OCI-LY1 (cell line): Measurements from ENCODE around the gene PDLIM5.

Experiments used
- H2AFZ ChIP-seq: fragments of 200-600 bp; sonication (generic), shearing (Covaris generic); 2 replicates; pipeline ENCODE4 v1.6.0; 2014; ENCODE audit warnings: antibody characterized with exemption, mild to moderate bottlenecking, low read length
- H3F3A ChIP-seq: fragments of 200-600 bp; sonication (generic), shearing (Covaris generic); 2 replicates; pipeline ENCODE4 v1.6.0; 2014; ENCODE audit warnings: mild to moderate bottlenecking, antibody characterized with exemption, low read length, moderate library complexity; ENCODE audit not compliant: insufficient read depth
- H3K27ac ChIP-seq: fragments of 200-600 bp; sonication (generic); 2 replicates; pipeline ENCODE4 v1.5.1; 2014; ENCODE audit warnings: low read length, mixed run types, mild to moderate bottlenecking, low read depth; ENCODE audit not compliant: poor library complexity, severe bottlenecking
- H3K27me3 ChIP-seq: fragments of 200-600 bp; sonication (generic); 2 replicates; pipeline ENCODE4 v1.6.0; 2014; ENCODE audit warnings: antibody characterized with exemption, mild to moderate bottlenecking, low read length, moderate library complexity; ENCODE audit not compliant: insufficient read depth
- H3K36me3 ChIP-seq: fragments of 200-600 bp; sonication (generic); 2 replicates; pipeline ENCODE4 v1.6.1; 2014; ENCODE audit warnings: mild to moderate bottlenecking, antibody characterized with exemption, low read length, moderate library complexity, mixed read lengths; ENCODE audit not compliant: insufficient read depth
- H3K4me1 ChIP-seq: fragments of 200-600 bp; sonication (generic); 2 replicates; pipeline ENCODE4 v1.5.1; 2014; ENCODE audit warnings: mild to moderate bottlenecking, low read length, moderate library complexity; ENCODE audit not compliant: insufficient read depth, severe bottlenecking
- H3K4me2 ChIP-seq: fragments of 200-600 bp; sonication (generic), shearing (Covaris generic); 2 replicates; pipeline ENCODE4 v1.6.1; 2014; ENCODE audit warnings: low read length
- H3K4me3 ChIP-seq: fragments of 200-600 bp; sonication (generic); 2 replicates; pipeline ENCODE4 v1.5.1; 2014; ENCODE audit warnings: low read length, low read depth, mild to moderate bottlenecking, mixed read lengths; ENCODE audit not compliant: poor library complexity, severe bottlenecking
- H3K79me2 ChIP-seq: fragments of 200-600 bp; shearing (Covaris generic); 2 replicates; pipeline ENCODE4 v1.6.1; 2016; ENCODE audit warnings: mixed run types, low read length, mixed read lengths; ENCODE audit not compliant: insufficient read depth
- H3K9ac ChIP-seq: fragments of 200-600 bp; sonication (generic), shearing (Covaris generic); 2 replicates; pipeline ENCODE4 v1.6.1; 2014; ENCODE audit warnings: mild to moderate bottlenecking, low read length, mixed read lengths
- H3K9me2 ChIP-seq: fragments of 200-600 bp; sonication (generic), shearing (Covaris generic); 2 replicates; pipeline ENCODE4 v1.6.1; 2014; ENCODE audit warnings: low read depth, mild to moderate bottlenecking, low read length, mixed read lengths
- H3K9me3 ChIP-seq: fragments of 200-600 bp; shearing (Covaris generic); 2 replicates; pipeline ENCODE4 v1.6.1; 2014; ENCODE audit warnings: low read length, mixed read lengths
- H4K20me1 ChIP-seq: fragments of 200-600 bp; sonication (generic), shearing (Covaris generic); 2 replicates; pipeline ENCODE4 v1.6.0; 2016; ENCODE audit warnings: mild to moderate bottlenecking, low read length; ENCODE audit not compliant: insufficient read depth
- EZH2 ChIP-seq: fragments of 200-600 bp; sonication (generic), shearing (Covaris generic); IDR thresholded peaks from 2 replicates; pipeline ENCODE4 v1.8.0; 2017; ENCODE audit warnings: borderline replicate concordance, mixed run types, mild to moderate bottlenecking, antibody characterized with exemption, low read length, moderate library complexity, mixed read lengths
- TF ChIP-seq, protein P1 (sequence below): fragments of 200-600 bp; sonication (generic), shearing (Covaris generic); IDR thresholded peaks from 2 replicates; pipeline ENCODE4 v1.5.1; 2017; ENCODE audit warnings: mild to moderate bottlenecking, antibody characterized with exemption, low read length, moderate library complexity, mixed read lengths

The PDLIM5 gene

DNA sequence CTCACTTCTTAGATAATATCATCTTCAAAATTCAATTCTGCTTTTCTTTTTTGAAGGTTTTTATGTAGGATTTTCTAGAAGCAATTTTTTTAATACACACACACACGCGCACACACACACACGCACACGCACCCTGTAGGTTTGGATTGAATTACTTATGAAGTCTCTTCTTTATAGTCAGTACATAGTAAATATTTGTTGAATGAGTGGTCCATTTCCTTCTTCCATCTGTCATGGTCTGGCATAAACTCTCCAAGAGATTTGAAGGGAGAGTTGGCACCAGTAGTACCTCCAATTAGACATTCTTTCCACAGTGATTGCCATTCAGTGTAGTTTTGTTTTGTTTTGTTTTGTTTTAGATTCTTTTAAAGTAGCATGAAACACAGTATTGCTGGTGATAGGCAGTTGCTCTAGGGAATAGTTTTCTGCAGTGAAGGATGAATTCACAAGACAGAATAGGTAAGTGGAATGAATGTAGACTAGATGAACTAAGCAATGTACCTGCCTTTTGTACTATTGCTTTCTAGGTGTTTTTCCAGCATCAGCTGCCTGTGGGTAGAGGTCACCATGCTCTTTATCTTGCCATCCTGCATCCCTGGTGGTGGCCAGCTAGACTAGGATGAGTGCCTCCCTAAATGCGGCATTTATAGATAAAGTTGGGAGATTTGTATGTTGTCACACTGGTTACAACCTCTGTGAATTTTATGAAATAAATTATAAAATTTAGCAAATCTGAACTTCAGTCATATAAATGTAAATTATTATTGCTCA lies 20.5 kb downstream of the PDLIM5 start:
- Histone ChIP-seq H3K4me3 (no peak overlapping the region), H3K4me2 (no peak overlapping the region), H2AFZ (no peak overlapping the region), H3K27me3 (no peaks in the 10 kb centered on the region), H3K9ac (no peak overlapping the region), H4K20me1 (no peaks in the 10 kb centered on the region), H3K36me3 (no peaks in the 10 kb centered on the region), H3K27ac (no peak overlapping the region), H3K4me1 (peaks cover 4% of the 10 kb centered on the region), H3K9me3 (no peaks in the 10 kb centered on the region), H3F3A (no peaks in the 10 kb centered on the region), H3K9me2 (no peaks in the 10 kb centered on the region), H3K79me2 (no peaks in the 10 kb centered on the region)
- TF ChIP-seq EZH2, result no peak
- TF ChIP-seq, protein P1, sequence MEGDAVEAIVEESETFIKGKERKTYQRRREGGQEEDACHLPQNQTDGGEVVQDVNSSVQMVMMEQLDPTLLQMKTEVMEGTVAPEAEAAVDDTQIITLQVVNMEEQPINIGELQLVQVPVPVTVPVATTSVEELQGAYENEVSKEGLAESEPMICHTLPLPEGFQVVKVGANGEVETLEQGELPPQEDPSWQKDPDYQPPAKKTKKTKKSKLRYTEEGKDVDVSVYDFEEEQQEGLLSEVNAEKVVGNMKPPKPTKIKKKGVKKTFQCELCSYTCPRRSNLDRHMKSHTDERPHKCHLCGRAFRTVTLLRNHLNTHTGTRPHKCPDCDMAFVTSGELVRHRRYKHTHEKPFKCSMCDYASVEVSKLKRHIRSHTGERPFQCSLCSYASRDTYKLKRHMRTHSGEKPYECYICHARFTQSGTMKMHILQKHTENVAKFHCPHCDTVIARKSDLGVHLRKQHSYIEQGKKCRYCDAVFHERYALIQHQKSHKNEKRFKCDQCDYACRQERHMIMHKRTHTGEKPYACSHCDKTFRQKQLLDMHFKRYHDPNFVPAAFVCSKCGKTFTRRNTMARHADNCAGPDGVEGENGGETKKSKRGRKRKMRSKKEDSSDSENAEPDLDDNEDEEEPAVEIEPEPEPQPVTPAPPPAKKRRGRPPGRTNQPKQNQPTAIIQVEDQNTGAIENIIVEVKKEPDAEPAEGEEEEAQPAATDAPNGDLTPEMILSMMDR, result no peak

DNA sequence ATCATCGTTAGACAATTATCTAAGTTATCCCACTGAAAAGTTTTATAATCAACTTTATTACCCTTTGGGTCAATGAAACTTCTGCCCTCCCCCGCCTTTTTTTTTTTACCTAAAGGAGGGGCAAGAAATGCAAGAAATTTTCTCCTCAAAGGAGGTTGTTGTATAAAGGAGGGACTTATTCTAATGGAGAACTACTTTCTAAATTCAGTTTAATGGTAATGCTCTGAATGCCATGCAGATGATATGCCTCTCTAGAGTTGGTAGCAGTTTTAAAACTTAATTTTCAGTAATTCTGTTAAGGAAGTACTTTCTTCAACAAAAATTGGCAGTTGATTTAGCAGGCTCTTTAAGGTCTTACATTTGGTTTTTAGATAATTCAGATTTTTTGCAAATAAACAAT lies 23.3 kb downstream of the PDLIM5 start:
- no peak overlapping the region for H3K9ac ChIP-seq
- H3F3A ChIP-seq, result no peaks in the 10 kb centered on the region
- H3K9me2 ChIP-seq, result no peaks in the 10 kb centered on the region
- no peaks in the 10 kb centered on the region for H3K36me3 ChIP-seq
- H3K27ac ChIP-seq, result no peak overlapping the region
- H4K20me1 ChIP-seq, result no peaks in the 10 kb centered on the region
- no peaks in the 10 kb centered on the region for H3K79me2 ChIP-seq
- no peak for TF ChIP-seq EZH2
- TF ChIP-seq, protein P1, result no peak
- peaks cover 5% of the 10 kb centered on the region for H3K4me1 ChIP-seq
- H2AFZ ChIP-seq, result no peak overlapping the region
- no peaks in the 10 kb centered on the region for H3K27me3 ChIP-seq
- no peak overlapping the region for H3K4me2 ChIP-seq
- H3K4me3 ChIP-seq, result no peak overlapping the region
- no peaks in the 10 kb centered on the region for H3K9me3 ChIP-seq

DNA sequence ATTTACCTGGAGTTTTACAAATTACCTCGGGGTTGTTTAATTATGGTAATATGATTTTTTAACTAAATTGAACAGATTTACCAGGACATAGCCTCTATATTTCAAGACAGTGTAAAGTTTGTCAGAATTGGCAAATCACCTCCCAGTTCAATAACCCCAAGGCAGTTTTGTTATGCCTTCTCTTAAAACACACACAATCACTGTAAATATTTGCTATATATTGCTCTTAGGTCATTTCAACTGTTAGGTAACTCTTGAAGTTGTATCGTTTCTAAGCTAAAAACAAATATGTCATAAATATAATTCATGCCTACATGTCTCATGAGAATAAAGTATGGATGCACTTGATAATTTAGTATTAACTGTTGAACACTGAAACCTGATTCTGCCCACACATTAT lies 24.1 kb downstream of the PDLIM5 start:
- no peak overlapping the region for H3K4me3 ChIP-seq
- H3K4me1 ChIP-seq, result peaks cover 5% of the 10 kb centered on the region
- no peaks in the 10 kb centered on the region for H3K9me2 ChIP-seq
- H3K4me2 ChIP-seq, result no peak overlapping the region
- no peak overlapping the region for H2AFZ ChIP-seq
- no peak overlapping the region for H3K27ac ChIP-seq
- H3K79me2 ChIP-seq, result no peaks in the 10 kb centered on the region
- H3F3A ChIP-seq, result no peaks in the 10 kb centered on the region
- no peak overlapping the region for H3K9ac ChIP-seq
- H3K9me3 ChIP-seq, result no peaks in the 10 kb centered on the region
- no peaks in the 10 kb centered on the region for H4K20me1 ChIP-seq
- no peak for TF ChIP-seq EZH2
- TF ChIP-seq, protein P1, result no peak
- no peaks in the 10 kb centered on the region for H3K36me3 ChIP-seq
- no peaks in the 10 kb centered on the region for H3K27me3 ChIP-seq
